GM19025 (cell line): ENCODE results near the gene HES5.

ENCODE experiments used
- ATAC-seq: cut with Tn5 transposase; IDR thresholded peaks from one replicate; pipeline ENCODE4 v1.9.1; 2021; ENCODE audit warnings: mild to moderate bottlenecking, low read depth, moderate library complexity; ENCODE audit not compliant: unreplicated experiment

The HES5 gene

DNA sequence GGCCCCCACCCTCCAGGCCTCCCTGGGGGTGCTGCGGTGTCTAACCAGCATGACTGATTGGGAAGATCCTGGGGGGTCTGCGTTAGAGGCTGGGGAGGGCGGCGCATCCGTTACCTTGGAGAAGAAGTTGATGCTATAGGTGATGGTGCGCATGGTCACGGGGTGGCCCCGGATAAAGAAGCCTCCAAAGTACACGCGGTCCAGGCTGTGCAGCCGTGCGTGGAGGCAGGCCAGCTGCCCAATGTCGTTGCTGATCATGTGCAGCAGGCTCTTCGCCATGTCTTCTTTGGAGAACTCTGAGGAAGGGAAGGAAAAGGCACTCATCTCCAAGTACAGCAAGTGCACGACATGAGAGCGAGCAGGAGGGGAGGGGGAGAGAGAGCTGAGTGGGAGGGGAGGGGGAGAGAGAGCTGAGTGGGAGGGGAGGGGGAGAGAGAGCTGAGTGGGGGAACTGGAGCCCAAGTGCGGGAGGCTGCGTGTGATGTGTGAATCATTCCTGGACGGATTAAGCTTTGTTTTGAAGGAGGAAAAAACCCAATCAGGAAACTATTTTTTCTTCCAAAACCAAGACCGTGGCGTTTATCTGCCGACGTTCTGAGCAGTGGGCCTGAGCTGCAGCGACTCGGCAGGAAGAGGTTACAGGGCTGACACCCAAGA, 10.9 kb downstream of the HES5 start:
- no peak for ATAC-seq

DNA sequence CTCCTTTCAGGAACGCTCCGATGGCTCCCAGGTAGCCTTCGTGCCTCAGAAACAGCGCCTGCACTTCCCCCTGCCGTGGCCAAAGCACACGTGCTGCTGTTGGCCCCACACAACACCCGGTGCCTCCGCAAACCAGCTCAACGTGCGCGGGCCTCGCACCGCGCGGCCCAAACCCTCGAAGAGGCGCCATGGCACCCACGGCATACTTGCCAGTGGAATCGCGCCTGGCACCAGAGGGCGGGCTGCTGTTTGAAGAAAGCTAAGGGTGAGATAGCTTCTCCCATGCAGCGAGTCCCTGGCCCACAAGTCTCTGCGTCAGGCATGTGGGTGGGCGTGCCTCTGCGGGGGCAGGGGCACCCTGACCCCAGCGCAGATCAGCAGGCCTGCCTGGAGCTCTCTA, 11.5 kb downstream of the HES5 start:
- ATAC-seq: no peak

DNA sequence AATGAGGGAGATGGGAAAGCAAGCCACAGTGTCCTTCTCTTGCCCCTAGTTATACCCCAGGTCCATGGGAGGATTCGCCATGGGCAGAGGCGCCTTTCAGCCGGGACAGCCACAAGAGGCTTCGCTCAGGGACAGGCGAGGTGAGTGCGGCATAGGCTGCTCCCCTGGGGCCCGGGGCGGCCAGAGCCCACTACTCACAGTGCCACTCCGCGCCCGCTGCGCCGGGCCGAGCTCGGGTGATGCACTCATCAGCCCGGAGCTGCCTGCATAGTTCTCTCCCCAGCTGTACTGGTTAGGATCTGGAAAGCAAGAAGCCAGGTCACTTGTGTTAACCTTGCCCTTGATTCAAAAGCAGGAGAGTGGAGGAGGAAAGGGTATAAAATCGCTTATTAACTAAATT, 12.1 kb downstream of the HES5 start:
- no peak for ATAC-seq

DNA sequence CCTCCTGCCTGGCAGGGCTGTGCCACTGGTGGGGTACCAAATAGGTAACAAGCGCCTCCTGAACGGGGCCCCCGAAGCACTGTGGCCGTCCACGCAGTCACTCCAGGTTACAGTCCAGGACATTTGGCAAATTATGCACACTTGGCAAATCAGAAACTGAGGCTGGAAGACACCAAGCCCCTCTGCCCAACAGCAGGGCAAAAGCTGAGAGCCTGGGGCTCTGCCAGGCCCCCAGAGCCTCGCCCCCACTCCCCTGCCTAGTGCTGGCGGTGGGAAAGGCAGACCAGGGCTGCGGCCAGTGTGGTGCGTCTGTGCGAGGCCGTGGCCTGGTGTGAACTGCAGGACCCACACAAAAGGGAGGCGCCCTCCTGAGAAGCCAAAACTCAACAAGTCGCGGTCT, 13.1 kb downstream of the HES5 start:
- ATAC-seq: no peak

DNA sequence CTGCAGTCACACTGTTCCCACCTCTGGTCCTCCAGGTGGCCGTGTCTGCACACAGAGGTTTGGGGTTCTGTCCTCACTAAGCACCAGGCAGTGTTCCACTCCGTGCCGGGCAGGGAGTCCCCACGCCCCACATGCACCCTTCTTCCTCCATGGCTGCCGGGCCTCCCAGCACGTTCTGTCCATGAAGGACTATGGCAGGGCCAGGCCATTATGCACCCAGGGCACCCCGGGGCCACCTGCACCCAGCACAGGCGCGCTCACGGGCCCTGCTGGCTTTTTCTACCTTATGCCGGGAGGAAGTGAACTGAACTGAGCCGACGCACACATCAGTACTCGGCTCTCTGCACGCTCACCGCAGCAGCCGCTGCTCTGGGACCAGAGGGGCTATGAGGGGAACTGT, 13.9 kb downstream of the HES5 start:
- no peak for ATAC-seq

DNA sequence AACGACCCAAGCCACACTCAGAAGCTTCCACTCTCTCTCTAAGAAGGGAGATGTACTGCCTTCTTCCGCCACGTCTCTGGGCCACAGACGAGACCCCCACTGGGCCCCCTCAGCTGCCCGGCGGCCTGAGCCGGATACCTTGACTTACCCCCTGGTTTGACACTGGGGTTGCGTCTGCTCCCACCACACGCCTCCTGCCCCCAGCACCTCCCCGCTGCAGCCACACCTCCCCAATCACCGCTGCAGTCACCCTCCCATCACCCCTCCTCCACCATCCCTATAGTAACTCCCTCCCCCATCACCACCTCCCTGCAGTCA, 14.3 kb downstream of the HES5 start:
- no peak for ATAC-seq

DNA sequence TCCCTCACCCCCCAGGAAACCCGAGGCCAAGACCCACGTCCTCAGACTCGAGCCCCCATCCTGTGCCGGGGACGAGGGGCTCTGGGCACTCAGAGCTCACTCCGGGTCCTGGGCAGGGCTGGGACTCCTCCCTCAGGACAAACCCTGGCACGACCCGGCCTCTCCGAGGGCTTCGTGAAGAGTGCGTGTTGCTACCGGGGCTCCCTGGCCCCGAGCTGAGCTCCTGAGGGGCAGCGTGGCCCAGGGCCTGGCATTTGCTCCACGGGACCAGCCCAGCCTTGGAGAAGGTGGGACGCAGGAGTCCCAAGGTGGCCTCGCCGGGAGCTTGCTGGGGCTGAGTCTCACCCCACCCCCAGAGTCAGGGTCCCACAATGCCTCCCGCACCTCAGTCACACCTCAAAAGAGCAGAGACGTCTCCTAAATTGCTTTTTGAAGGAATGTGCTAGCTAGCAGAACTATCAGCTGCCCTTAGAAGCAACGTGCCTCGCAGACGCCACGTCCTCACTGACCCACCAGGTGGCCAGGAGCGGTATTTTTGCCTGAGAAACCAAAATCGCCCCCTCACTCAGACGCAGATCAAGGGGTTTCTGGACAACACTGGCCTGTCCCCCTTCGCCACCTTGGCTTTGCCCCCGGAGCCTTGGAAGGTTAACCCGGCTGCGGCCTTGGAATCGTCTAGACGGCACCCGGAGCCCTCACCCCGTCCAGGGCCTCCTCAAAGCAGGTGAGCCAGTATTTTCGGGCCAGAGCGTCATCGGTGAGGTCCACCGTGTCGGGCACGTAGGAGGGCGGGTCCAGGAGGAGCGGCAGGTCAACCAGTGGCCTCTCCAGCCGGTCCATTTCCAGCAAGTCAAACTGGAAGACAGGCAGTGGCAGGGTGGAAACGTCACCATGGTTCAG, 14.9 kb downstream of the HES5 start:
- no peak for ATAC-seq

DNA sequence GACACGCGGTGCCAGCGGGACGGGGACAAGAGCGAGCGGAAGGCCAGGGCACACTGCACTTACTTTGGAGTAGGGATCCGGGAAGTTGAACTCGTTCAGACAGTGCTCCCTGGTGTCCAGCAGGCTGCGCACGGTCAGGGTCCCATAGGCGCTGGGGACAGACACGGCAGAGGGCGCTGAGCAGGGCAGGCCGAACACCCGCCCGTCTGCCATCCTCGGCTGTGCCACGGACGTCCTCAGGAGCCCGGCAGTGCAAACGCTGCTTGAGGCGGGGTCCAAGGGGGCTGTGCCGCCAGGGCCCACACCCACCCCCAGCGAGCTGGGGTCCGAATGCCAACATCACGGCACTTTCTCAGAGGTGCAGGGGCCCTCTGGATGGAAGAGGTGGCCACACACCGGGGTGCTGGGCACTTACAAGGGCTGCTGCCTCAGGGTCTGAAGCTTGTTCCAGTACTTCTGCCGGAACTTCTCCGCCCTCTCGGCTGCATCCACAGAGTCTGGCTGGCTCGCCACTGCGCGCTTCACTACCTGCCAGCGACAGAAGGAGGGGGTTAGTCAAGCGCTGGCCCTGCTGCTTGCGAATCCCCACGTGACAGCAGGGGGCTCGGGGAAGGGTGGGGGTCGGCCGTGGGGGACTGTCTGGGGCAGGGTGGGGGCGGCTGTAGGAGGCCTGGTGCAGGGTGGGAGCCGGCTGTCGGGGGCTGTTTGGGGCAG, 16.0 kb downstream of the HES5 start:
- ATAC-seq: no peak

DNA sequence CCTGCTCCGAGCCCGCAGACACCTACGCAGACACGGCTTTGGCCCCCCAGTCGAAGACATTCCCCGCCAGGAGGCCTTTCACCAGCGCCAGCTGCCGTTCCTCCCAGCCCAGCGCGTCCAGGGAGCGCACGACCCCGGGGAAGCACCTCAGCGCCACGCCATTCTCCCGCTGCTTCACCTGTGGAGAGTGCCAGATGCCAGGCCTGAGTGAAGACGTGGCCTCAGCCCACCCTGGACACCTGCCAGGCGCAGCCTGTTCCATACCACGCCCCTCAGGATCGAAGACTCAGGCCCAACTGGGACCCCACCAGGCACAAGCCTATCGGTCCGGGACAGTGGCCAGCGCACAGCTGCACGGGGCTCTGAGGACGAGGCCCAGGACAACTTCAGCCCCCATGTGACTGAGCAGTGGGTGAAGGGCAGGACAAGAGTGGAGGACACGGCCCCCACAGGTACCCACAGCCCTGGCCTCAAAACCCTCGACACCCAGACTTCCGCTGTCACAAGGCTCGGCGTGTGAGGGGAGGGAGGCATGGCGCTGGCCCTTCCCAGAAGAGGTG, 17.1 kb downstream of the HES5 start:
- ATAC-seq: no peak

DNA sequence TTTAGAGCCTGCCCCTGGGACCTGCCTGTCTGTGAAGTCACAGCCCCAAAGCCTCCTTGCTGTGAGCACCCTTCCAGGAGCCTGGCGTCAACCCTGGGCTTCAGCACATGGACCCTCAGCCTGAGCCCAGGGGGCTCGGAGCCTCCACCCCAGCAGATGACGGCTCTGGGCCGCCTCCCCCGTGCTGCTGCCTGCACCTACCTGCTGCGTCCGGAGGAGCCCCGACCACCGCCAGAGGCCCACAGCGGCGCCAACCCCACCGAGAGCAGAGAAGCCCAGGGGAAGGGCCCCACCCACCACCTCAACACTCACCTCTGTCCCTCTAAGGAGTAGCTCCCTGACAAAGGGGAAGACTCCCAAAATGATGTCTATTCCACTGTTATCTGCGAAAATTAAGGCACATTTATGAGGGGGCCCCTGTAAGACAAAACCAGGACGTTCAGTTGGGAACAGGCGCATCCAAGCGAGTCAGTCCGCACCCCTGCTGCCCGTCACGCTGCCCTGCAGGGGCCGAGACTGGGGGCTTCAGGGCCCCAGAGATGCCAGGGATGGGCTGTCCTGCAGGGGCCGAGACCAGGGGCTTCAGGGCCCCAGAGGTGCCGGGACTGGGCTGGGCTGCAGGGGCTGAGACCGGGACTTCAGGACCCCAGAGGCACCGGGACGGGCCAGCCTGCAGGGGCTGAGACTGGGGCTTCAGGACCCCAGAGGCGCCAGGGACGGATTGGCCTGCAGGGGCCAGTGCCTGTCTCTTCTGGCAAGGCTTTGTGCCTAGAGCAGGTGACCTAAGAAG, 19.5 kb downstream of the HES5 start:
- no peak for ATAC-seq

DNA sequence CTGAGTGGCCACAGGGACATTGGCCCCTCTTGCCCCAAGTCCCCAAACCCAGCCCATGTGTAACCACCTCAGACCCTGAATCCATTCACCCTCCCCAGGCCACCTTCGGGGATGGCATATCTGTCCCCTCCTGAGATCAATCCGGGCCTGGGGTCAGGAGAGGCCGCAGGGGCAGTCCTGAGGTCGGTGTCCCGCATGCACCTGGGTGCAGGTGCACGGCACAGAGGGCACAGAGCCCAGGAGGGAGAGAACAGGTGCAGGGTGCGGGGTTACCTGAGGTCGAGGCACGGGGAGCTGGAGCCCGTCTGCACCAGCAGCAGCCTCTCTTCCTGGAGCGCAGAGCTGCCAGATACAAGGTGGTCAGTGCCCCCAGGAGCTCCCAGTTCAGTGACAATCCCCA, 20.5 kb downstream of the HES5 start:
- no peak for ATAC-seq

DNA sequence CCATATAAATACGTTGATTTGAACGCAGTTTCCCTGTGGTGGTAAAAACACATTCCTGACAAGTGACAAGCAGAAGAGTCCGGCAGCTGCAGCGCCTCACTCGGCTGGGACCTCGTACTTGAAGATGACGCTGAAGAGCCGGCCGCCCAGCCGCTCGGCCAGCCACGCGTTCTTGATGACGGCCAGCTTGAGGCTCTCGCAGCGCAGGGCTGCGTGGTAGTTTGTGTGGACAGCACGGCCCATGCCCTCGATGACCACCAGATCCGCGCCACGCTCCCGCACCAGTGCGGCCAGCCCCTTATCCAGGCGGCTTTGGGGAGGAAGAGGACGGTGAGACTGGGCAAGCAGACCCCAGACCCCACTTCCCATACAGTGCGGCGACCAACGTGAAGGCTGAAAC, 21.3 kb downstream of the HES5 start:
- ATAC-seq: no peak

DNA sequence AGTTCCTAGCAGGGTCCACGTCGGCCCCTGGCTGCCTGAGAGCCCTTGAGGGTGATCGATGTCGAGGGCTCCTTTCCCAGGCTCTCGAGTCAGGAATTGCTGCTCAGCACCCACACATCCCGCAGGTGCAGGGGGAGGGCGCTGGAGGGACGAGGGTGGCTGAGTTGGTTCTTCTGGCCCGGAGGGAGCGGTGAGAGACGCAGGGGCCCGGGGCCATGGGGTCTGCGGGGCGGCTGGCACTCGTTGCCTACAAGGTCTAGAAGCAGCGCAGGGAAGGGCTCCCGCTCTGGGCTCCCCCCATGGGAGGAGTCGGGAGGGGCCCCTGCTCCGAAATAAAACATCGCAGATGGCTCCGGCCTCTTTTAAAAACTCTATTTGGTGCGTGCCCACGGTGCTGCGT, 21.9 kb downstream of the HES5 start:
- ATAC-seq: no peak

DNA sequence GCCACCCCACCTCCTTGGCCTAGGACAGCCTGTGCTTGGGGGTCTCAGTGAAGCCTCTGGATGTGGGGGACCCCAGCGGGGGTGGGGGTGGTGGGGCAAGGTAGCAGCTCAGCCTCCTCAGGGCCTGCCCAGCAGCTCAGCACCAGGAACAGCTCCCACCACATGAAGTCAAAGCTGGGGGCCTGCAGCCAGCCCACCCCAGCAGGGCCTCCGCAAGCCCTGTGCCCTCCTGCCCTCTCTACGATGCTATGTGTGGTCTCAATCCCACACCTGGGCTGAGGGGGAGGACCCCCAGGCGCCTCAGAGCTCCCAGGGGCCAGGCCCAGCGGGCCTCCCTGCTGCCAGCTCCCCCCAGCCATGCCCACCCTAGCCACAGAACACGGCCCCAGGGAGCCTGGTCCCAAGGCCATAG, 22.3 kb downstream of the HES5 start:
- no peak for ATAC-seq

DNA sequence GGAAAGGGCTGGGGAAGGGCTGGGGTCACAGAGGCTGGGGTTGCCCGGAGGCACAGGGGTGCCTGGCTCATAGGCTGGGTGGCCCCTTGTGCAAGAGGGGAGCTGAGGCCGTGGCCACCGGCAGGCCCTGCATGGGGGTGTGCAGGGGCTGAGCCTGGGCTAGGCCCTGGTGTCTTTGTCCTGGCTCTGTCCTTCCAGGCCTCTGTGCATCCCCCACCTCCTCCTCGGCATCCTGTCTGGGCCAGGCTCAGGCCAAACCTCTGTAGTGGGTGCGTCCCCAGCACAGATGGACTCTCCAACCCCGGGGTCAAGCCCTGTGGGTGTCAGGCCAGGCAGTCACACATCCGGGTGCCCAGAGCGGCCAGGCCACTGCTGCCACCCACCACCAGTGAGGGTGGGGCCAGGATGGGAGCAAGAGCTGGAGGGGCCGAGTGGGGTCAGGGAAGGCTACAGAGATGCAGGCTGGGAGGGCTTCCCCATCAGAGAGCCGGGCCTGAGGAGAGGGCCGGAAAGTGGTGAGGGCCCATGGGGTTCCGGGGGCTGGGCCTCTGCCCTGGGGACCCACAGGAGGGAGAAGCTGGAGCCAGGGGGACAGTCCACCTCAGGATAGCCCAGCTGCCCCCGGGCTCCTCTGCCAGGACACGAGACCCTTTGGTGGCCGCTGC, 23.0 kb downstream of the HES5 start:
- no peak for ATAC-seq

DNA sequence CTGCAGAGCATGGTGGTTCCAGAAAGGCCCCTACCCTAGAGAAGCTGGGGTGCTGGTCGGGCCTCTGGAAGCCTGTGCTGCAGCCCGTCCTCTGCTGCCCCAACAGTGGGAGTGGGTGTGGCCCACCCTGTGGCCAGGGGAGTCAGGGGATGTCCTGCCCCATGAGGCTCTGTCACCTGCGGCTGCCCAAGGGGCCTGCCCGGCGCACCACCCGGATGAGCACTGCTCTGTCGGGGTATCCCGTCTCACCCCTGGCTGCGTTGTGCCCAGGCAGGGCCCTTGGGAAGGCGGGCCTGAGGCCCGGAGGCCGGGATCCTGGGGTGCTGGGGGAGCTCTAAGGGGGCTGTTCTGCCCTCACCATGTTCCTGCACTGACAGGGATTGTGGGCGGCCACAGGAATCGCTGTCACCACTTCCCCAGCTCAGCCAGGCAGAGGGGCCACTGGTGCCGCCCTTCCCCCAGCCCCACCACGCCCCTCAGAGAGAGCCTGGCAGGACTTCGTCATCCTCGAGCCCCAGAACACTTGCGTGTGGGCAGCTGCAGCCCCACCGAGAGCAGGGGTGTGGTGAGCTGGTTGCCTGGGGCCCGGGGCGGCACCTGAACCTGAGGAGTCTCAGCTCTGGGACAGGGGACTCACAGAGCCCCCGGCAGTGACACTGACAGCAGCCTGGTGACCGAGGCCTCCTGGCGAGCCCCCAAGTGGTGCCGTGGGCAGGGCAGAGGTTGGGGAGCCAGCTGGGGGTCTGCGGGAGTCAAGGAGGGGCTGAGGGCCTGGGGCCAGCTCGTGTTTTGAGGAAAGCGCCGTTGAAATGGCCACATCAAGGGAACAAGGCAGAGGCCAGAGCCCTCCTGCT, 23.8 kb downstream of the HES5 start:
- ATAC-seq: no peak

DNA sequence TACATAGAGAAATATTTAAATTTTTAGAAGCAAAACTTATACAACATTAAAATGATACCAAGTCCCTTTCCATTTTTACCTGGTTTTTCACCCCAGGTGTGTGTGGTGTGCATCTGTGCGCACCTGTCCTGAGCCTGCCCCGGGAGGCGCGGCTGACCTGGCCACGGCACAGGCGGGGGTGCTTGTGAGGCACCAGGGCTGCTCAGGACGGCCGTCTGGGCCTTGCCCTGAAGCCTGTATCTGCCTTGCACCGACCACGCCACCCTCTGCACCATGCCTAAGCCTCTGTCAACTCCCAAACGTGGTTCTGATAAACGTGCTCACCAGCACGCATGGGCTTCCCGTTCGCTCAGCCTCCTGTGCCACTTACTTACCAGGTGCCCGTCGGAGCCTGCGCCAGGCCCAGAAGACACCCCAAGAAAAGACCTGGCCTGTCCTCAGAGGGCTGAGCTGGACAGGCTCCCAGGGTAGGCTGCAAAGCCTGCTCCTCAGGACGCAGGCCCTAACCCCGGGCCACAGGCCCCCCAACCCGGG, 24.5 kb downstream of the HES5 start:
- ATAC-seq: no peak

DNA sequence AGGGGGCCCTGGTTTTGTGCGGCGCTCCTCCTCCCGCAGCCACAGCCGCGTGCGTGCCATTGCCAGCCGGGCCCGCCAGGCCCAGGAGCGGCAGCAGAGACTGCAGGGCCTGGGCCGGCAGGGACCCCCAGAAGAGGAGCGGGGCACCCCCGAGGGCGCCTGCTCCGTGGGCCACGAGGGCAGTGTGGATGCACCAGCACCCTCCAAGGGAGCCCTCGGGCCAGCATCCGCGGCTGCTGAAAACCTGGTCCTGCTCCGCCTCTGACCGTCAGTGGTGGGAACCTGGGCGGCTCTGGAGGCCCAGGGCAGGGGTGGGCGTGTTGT, 25.2 kb downstream of the HES5 start:
- no peak for ATAC-seq
